ENCODE measurements around the gene CFAP161.

The CFAP161 gene

GRCh38 chr15:81098861-81099651 is 35.0 kb upstream of the CFAP161 start:
- DNase-seq (ENCODE audit: low spot score in 2 of 2) (no peak), ATAC-seq (no peak)
- H3K36me3 Mint-ChIP-seq, result no peaks in the 10 kb centered on the region
- no peak overlapping the region for H3K27ac Mint-ChIP-seq
- no peak overlapping the region for H3K4me3 Mint-ChIP-seq
- no peaks in the 10 kb centered on the region for H3K4me1 Mint-ChIP-seq
- H3K9me3 Mint-ChIP-seq, result no peaks in the 10 kb centered on the region

- H3K27ac Mint-ChIP-seq, result no peak overlapping the region
- ATAC-seq, result no peak
These were observed 31.9 kb upstream of the CFAP161 start for GRCh38 chr15:81101894-81102815.

GRCh38 chr15:81103857-81104256 is 30.2 kb upstream of the CFAP161 start:
- H3K27ac Mint-ChIP-seq, result no peak overlapping the region
- H3K9me3 Mint-ChIP-seq, result no peaks in the 10 kb centered on the region
- H3K4me1 Mint-ChIP-seq, result no peaks in the 10 kb centered on the region
- H3K36me3 Mint-ChIP-seq, result no peaks in the 10 kb centered on the region
- DNase-seq (ENCODE audit: low spot score in 2 of 2) (no peak), ATAC-seq (no peak)
- no peak overlapping the region for H3K4me3 Mint-ChIP-seq

More at GRCh38 chr15:81101894-81102815, 31.9 kb upstream of the CFAP161 start:
- no peaks in the 10 kb centered on the region for H3K9me3 Mint-ChIP-seq
- H3K36me3 Mint-ChIP-seq, result no peaks in the 10 kb centered on the region
- H3K4me3 Mint-ChIP-seq, result no peak overlapping the region
- no peaks in the 10 kb centered on the region for H3K4me1 Mint-ChIP-seq
- DNase-seq (ENCODE audit: low spot score in 2 of 2), result no peak

GRCh38 chr15:81105545-81105944 is 28.5 kb upstream of the CFAP161 start:
- H3K27ac Mint-ChIP-seq, result no peak overlapping the region
- no peaks in the 10 kb centered on the region for H3K36me3 Mint-ChIP-seq
- ATAC-seq (no peak), DNase-seq (ENCODE audit: low spot score in 2 of 2) (no peak)
- H3K9me3 Mint-ChIP-seq, result no peaks in the 10 kb centered on the region
- no peak overlapping the region for H3K4me3 Mint-ChIP-seq
- no peaks in the 10 kb centered on the region for H3K4me1 Mint-ChIP-seq

GRCh38 chr15:81106560-81106959 is 27.5 kb upstream of the CFAP161 start:
- Mint-ChIP-seq H3K9me3 (no peaks in the 10 kb centered on the region), H3K4me1 (peaks cover 5% of the 10 kb centered on the region), H3K36me3 (no peaks in the 10 kb centered on the region), H3K27ac (no peak overlapping the region), H3K4me3 (no peak overlapping the region)
- DNase-seq (ENCODE audit: low spot score in 2 of 2) (peak; percentile 5 to 59), ATAC-seq (peak; percentile 50)

GRCh38 chr15:81107889-81108288 is 26.2 kb upstream of the CFAP161 start:
- no peaks in the 10 kb centered on the region for H3K9me3 Mint-ChIP-seq
- ATAC-seq, result no peak
- no peak overlapping the region for H3K4me3 Mint-ChIP-seq
- no peaks in the 10 kb centered on the region for H3K36me3 Mint-ChIP-seq
- H3K27ac Mint-ChIP-seq, result no peak overlapping the region
- H3K4me1 Mint-ChIP-seq, result peaks cover 8% of the 10 kb centered on the region
- no peak for DNase-seq (ENCODE audit: low spot score in 2 of 2)

GRCh38 chr15:81108427-81108826 is 25.6 kb upstream of the CFAP161 start:
- ATAC-seq (peak; percentile 52), DNase-seq (ENCODE audit: low spot score in 2 of 2) (no peak)
- Mint-ChIP-seq H3K36me3 (no peaks in the 10 kb centered on the region), H3K9me3 (no peaks in the 10 kb centered on the region), H3K4me1 (peaks cover 8% of the 10 kb centered on the region), H3K4me3 (no peak overlapping the region), H3K27ac (no peak overlapping the region)

- H3K4me3 Mint-ChIP-seq, result no peak overlapping the region
- H3K27ac Mint-ChIP-seq, result no peak overlapping the region
These were observed 23.1 kb upstream of the CFAP161 start for GRCh38 chr15:81111018-81111417.

GRCh38 chr15:81111510-81112470 is 22.3 kb upstream of the CFAP161 start:
- Mint-ChIP-seq H3K9me3 (no peaks in the 10 kb centered on the region), H3K4me1 (peaks cover 8% of the 10 kb centered on the region), H3K27ac (no peak overlapping the region), H3K4me3 (no peak overlapping the region), H3K36me3 (no peaks in the 10 kb centered on the region)
- peak; percentile 52 for ATAC-seq
- DNase-seq (ENCODE audit: low spot score in 2 of 2), result no peak

More at GRCh38 chr15:81111018-81111417, 23.1 kb upstream of the CFAP161 start:
- Mint-ChIP-seq H3K9me3 (no peaks in the 10 kb centered on the region), H3K4me1 (peaks cover 8% of the 10 kb centered on the region), H3K36me3 (no peaks in the 10 kb centered on the region)
- DNase-seq (ENCODE audit: low spot score in 2 of 2), result no peak
- ATAC-seq, result no peak

- Mint-ChIP-seq H3K4me1 (peaks cover 8% of the 10 kb centered on the region), H3K9me3 (no peaks in the 10 kb centered on the region), H3K36me3 (no peaks in the 10 kb centered on the region), H3K4me3 (no peak overlapping the region), H3K27ac (no peak overlapping the region)
- DNase-seq (ENCODE audit: low spot score in 2 of 2) (no peak), ATAC-seq (no peak)
These were observed 20.8 kb upstream of the CFAP161 start for GRCh38 chr15:81113204-81113657.

GRCh38 chr15:81113861-81114291 is 20.2 kb upstream of the CFAP161 start:
- no peak overlapping the region for H3K27ac Mint-ChIP-seq
- no peak overlapping the region for H3K4me3 Mint-ChIP-seq
- ATAC-seq (no peak), DNase-seq (ENCODE audit: low spot score in 2 of 2) (no peak)
- no peaks in the 10 kb centered on the region for H3K36me3 Mint-ChIP-seq
- H3K4me1 Mint-ChIP-seq, result peaks cover 8% of the 10 kb centered on the region
- no peaks in the 10 kb centered on the region for H3K9me3 Mint-ChIP-seq

- peaks cover 8% of the 10 kb centered on the region for H3K4me1 Mint-ChIP-seq
- DNase-seq (ENCODE audit: low spot score in 2 of 2) (no peak), ATAC-seq (no peak)
- H3K27ac Mint-ChIP-seq, result no peak overlapping the region
- no peaks in the 10 kb centered on the region for H3K36me3 Mint-ChIP-seq
- H3K4me3 Mint-ChIP-seq, result no peak overlapping the region
- H3K9me3 Mint-ChIP-seq, result no peaks in the 10 kb centered on the region
These were observed 18.8 kb upstream of the CFAP161 start for GRCh38 chr15:81115054-81115939.

GRCh38 chr15:81117136-81117535 is 16.9 kb upstream of the CFAP161 start:
- Mint-ChIP-seq H3K36me3 (no peaks in the 10 kb centered on the region), H3K27ac (no peak overlapping the region), H3K4me3 (no peak overlapping the region), H3K9me3 (no peaks in the 10 kb centered on the region), H3K4me1 (no peaks in the 10 kb centered on the region)
- DNase-seq (ENCODE audit: low spot score in 2 of 2) (no peak), ATAC-seq (no peak)

GRCh38 chr15:81117581-81117980 is 16.5 kb upstream of the CFAP161 start:
- DNase-seq (ENCODE audit: low spot score in 2 of 2) (no peak), ATAC-seq (no peak)
- Mint-ChIP-seq H3K9me3 (no peaks in the 10 kb centered on the region), H3K36me3 (no peaks in the 10 kb centered on the region), H3K4me1 (no peaks in the 10 kb centered on the region), H3K27ac (no peak overlapping the region), H3K4me3 (no peak overlapping the region)

Data from stimulated activated effector memory CD8-positive, alpha-beta T cell treated with anti-CD3 and anti-CD28 coated beads, Interleukin-12 subunit alpha, Interleukin-12 subunit beta, amount 100 ng/mL, for 72 hours (primary cell).